NT2/D1 (cell line): ENCODE measurements around the gene RCOR2.

Source experiments
- DNase-seq: peaks from one replicate; pipeline ENCODE4 v3.0.0-alpha.2; 2011; ENCODE audit warnings: low read depth, low spot score
- H3K27me3 ChIP-seq: 2 replicates; pipeline ENCODE4 v1.6.0; 2011; ENCODE audit warnings: mild to moderate bottlenecking; ENCODE audit not compliant: insufficient read length, insufficient read depth
- H3K36me3 ChIP-seq: 2 replicates; pipeline ENCODE4 v1.6.1; 2011; ENCODE audit warnings: mild to moderate bottlenecking, low read length, mixed read lengths; ENCODE audit not compliant: insufficient read depth, insufficient read length
- H3K4me1 ChIP-seq: 2 replicates; pipeline ENCODE4 v1.5.1; 2011; ENCODE audit not compliant: insufficient read depth, insufficient read length
- H3K4me3 ChIP-seq: 2 replicates; pipeline ENCODE4 v1.5.1; 2011; ENCODE audit warnings: low read depth; ENCODE audit not compliant: insufficient read length
- H3K9ac ChIP-seq: 2 replicates; pipeline ENCODE4 v1.6.0; 2011; ENCODE audit warnings: low read depth; ENCODE audit not compliant: insufficient read length
- H3K9me3 ChIP-seq: 2 replicates; pipeline ENCODE4 v1.5.1; 2011; ENCODE audit warnings: mild to moderate bottlenecking, low read length; ENCODE audit not compliant: insufficient read depth
- SUZ12 ChIP-seq: IDR thresholded peaks from 2 replicates; pipeline ENCODE4 v1.6.1; 2011; ENCODE audit not compliant: insufficient read length, insufficient read depth; ENCODE audit errors: extremely low read depth
- YY1 ChIP-seq: IDR thresholded peaks from 2 replicates; pipeline ENCODE4 v1.6.1; 2011; ENCODE audit not compliant: insufficient read length, insufficient read depth
- ZNF274 ChIP-seq: IDR thresholded peaks from 2 replicates; pipeline ENCODE4 v1.6.1; 2011; ENCODE audit warnings: mild to moderate bottlenecking, low read depth, low read length

The RCOR2 gene

GRCh38 chr11:63910675-63911074 lies 6.3 kb downstream of the RCOR2 start:
- DNase-seq: no peak
- no peaks in the 10 kb centered on the region for H3K9me3 ChIP-seq
- no peak for TF ChIP-seq ZNF274
- TF ChIP-seq YY1: no peak
- TF ChIP-seq SUZ12: no peak

GRCh38 chr11:63909591-63910506 lies 7.1 kb downstream of the RCOR2 start:
- peaks cover 73% of the 10 kb centered on the region for H3K36me3 ChIP-seq
- H3K9ac ChIP-seq: peak overlapping the region; percentile 52
- no peaks in the 10 kb centered on the region for H3K9me3 ChIP-seq
- H3K4me1 ChIP-seq: peaks cover 40% of the 10 kb centered on the region
- no peak for DNase-seq
- H3K27me3 ChIP-seq: no peaks in the 10 kb centered on the region
- TF ChIP-seq SUZ12 (no peak), ZNF274 (no peak), YY1 (no peak)
- no peak overlapping the region for H3K4me3 ChIP-seq

More at GRCh38 chr11:63910675-63911074, 6.3 kb downstream of the RCOR2 start:
- H3K36me3 ChIP-seq: peaks cover 70% of the 10 kb centered on the region
- H3K4me1 ChIP-seq: peaks cover 45% of the 10 kb centered on the region
- H3K4me3 ChIP-seq: no peak overlapping the region
- no peaks in the 10 kb centered on the region for H3K27me3 ChIP-seq
- peak overlapping the region; percentile 45 for H3K9ac ChIP-seq

GRCh38 chr11:63908631-63909401 lies 8.1 kb downstream of the RCOR2 start:
- no peak overlapping the region for H3K4me3 ChIP-seq

GRCh38 chr11:63907808-63908530 lies 9.0 kb downstream of the RCOR2 start:
- H3K4me1 ChIP-seq: peaks cover 36% of the 10 kb centered on the region
- peak overlapping the region; percentile 53 for H3K9ac ChIP-seq
- H3K27me3 ChIP-seq: no peaks in the 10 kb centered on the region
- no peak overlapping the region for H3K4me3 ChIP-seq
- DNase-seq: no peak
- H3K9me3 ChIP-seq: no peaks in the 10 kb centered on the region
- peaks cover 75% of the 10 kb centered on the region for H3K36me3 ChIP-seq
- TF ChIP-seq SUZ12 (no peak), YY1 (no peak), ZNF274 (no peak)

More at GRCh38 chr11:63908631-63909401, 8.1 kb downstream of the RCOR2 start:
- H3K9me3 ChIP-seq: no peaks in the 10 kb centered on the region
- DNase-seq: no peak
- H3K36me3 ChIP-seq: peaks cover 73% of the 10 kb centered on the region
- peaks cover 33% of the 10 kb centered on the region for H3K4me1 ChIP-seq
- peak overlapping the region; percentile 45 for H3K9ac ChIP-seq
- no peaks in the 10 kb centered on the region for H3K27me3 ChIP-seq
- TF ChIP-seq SUZ12 (no peak), YY1 (no peak), ZNF274 (no peak)

- Histone ChIP-seq H3K4me1 (peaks cover 37% of the 10 kb centered on the region), H3K27me3 (no peaks in the 10 kb centered on the region), H3K4me3 (no peak overlapping the region), H3K9ac (peak overlapping the region; percentile 39), H3K36me3 (peaks cover 75% of the 10 kb centered on the region), H3K9me3 (no peaks in the 10 kb centered on the region)
- TF ChIP-seq YY1: no peak
- TF ChIP-seq ZNF274: no peak
- TF ChIP-seq SUZ12: no peak
- DNase-seq: no peak
These were observed 9.9 kb downstream of the RCOR2 start for GRCh38 chr11:63907063-63907462.

- Histone ChIP-seq H3K4me1 (peaks cover 37% of the 10 kb centered on the region), H3K27me3 (no peaks in the 10 kb centered on the region), H3K4me3 (no peak overlapping the region), H3K36me3 (peaks cover 78% of the 10 kb centered on the region), H3K9me3 (no peaks in the 10 kb centered on the region), H3K9ac (peak overlapping the region; percentile 39)
- TF ChIP-seq SUZ12: no peak
- no peak for TF ChIP-seq ZNF274
- TF ChIP-seq YY1: no peak
- DNase-seq: no peak
These were observed 10.4 kb downstream of the RCOR2 start for GRCh38 chr11:63906585-63906984.

GRCh38 chr11:63906087-63906486 lies 10.9 kb downstream of the RCOR2 start:
- peaks cover 79% of the 10 kb centered on the region for H3K36me3 ChIP-seq
- peaks cover 37% of the 10 kb centered on the region for H3K4me1 ChIP-seq
- TF ChIP-seq SUZ12: no peak
- no peak for TF ChIP-seq ZNF274
- TF ChIP-seq YY1: no peak

More at GRCh38 chr11:63906087-63906486, 10.9 kb downstream of the RCOR2 start:
- no peak for DNase-seq
- Histone ChIP-seq H3K9me3 (no peaks in the 10 kb centered on the region), H3K4me3 (no peak overlapping the region), H3K9ac (no peak overlapping the region), H3K27me3 (no peaks in the 10 kb centered on the region)
